Fibroblast of lung (primary cell): ENCODE results near the gene HLA-DQA2. TPM values are rescaled to one million over a fixed set of nuclear protein-coding genes. Genes with fewer than 3 reads are reported as not detected.

Experiments used
- DNase-seq, 2 donors: peaks; one replicate each; pipeline versions ENCODE4 v3.0.0 to v3.0.0-alpha.2; 2010; ENCODE audit warnings: low read depth in 2 of 2
- H2AFZ ChIP-seq: 2 replicates; pipeline ENCODE4 v1.5.1; 2012; ENCODE audit warnings: low read length, control low read depth, inconsistent platforms
- H3K27ac ChIP-seq: 2 replicates; pipeline ENCODE4 v1.5.1; 2011; ENCODE audit warnings: low read length, control low read depth; ENCODE audit not compliant: insufficient read depth
- H3K27me3 ChIP-seq: 2 replicates; pipeline ENCODE4 v1.5.1; 2011; ENCODE audit warnings: mild to moderate bottlenecking, low read length; ENCODE audit not compliant: control insufficient read depth, insufficient read depth
- H3K36me3 ChIP-seq: 2 replicates; pipeline ENCODE4 v1.5.1; 2011; ENCODE audit warnings: low read length; ENCODE audit not compliant: control insufficient read depth, insufficient read depth
- H3K4me1 ChIP-seq: 2 replicates; pipeline ENCODE4 v1.5.1; 2011; ENCODE audit warnings: low read length; ENCODE audit not compliant: control insufficient read depth, insufficient read depth; ENCODE audit errors: extremely low read depth
- H3K4me2 ChIP-seq: 2 replicates; pipeline ENCODE4 v1.5.1; 2011; ENCODE audit warnings: low read length, control low read depth; ENCODE audit not compliant: insufficient read depth; ENCODE audit errors: extremely low read depth
- H3K4me3 ChIP-seq, 4 experiments: fragments of 200-600 bp in 1 of 4; sonication (generic) in 1 of 4; replicated peaks in 1 of 4; 2 replicates each; pipeline ENCODE4 v1.5.1; 2011 to 2016; ENCODE audit warnings: low read length in 4 of 4, low read depth in 3 of 4, mild to moderate bottlenecking in 3 of 4, control low read depth in 2 of 4, inconsistent platforms in 1 of 4, mixed read lengths in 1 of 4; ENCODE audit not compliant: insufficient read depth in 1 of 4; ENCODE audit errors: control extremely low read depth in 1 of 4
- H3K79me2 ChIP-seq: 2 replicates; pipeline ENCODE4 v1.5.1; 2012; ENCODE audit warnings: mild to moderate bottlenecking, low read length, inconsistent platforms; ENCODE audit not compliant: control insufficient read depth, insufficient read depth
- H3K9ac ChIP-seq: 2 replicates; pipeline ENCODE4 v1.5.1; 2011; ENCODE audit warnings: mild to moderate bottlenecking, low read length, control low read depth; ENCODE audit not compliant: insufficient read depth
- H3K9me3 ChIP-seq: 2 replicates; pipeline ENCODE4 v1.5.1; 2012; ENCODE audit warnings: low read depth, low read length; ENCODE audit not compliant: control insufficient read depth, insufficient read depth
- H4K20me1 ChIP-seq: 2 replicates; pipeline ENCODE4 v1.5.1; 2011; ENCODE audit warnings: low read length; ENCODE audit not compliant: control insufficient read depth, insufficient read depth; ENCODE audit errors: extremely low read depth
- CTCF ChIP-seq, 2 donors: IDR thresholded peaks in 1 of 2; conservative IDR thresholded peaks in 1 of 2; 1 replicate in 1 of 2; 2 replicates in 1 of 2; pipeline ENCODE4 v1.5.1; 2011 to 2012; ENCODE audit warnings: low read length in 2 of 2, control low read depth in 1 of 2, inconsistent platforms in 1 of 2, low read depth in 1 of 2, mild to moderate bottlenecking in 1 of 2
- EZH2 ChIP-seq: IDR thresholded peaks from 2 replicates; pipeline ENCODE4 v1.5.1; 2012; ENCODE audit warnings: low read length, control low read depth, mild to moderate bottlenecking; ENCODE audit errors: missing control alignments
- polyA plus RNA-seq, 2 donors: library from polyadenylated mRNA; depleted of rRNA in 1 of 2; stranded (reverse) in 1 of 2; unstranded in 1 of 2; fragments of >200 nt; gene quantifications; 2 replicates each; pipeline ENCODE4 v1.2.1, GENCODE V29; 2011 to 2012; ENCODE audit warnings: missing spikeins in 1 of 2
- total RNA-seq: library from RNA; depleted of rRNA; stranded (reverse); fragments of >200 nt; gene quantifications from 2 replicates; pipeline ENCODE4 v1.2.1, GENCODE V29; 2014

Gene HLA-DQA2
- total and polyA plus RNA-seq, 2 donors (not counting 1 experiment from before 2014, with no cell fraction given): not detected

- no peaks in the 10 kb centered on the region for H4K20me1 ChIP-seq
- H3K79me2 ChIP-seq: no peaks in the 10 kb centered on the region
- H3K4me3 ChIP-seq: no peak overlapping the region
- H3K4me2 ChIP-seq: no peak overlapping the region
- no peaks in the 10 kb centered on the region for H3K27me3 ChIP-seq
- H3K9me3 ChIP-seq: no peaks in the 10 kb centered on the region
- H3K9ac ChIP-seq: no peak overlapping the region
- H2AFZ ChIP-seq: no peak overlapping the region
- peak; percentile 34 to 72 for DNase-seq
- no peak overlapping the region for H3K27ac ChIP-seq
- no peaks in the 10 kb centered on the region for H3K4me1 ChIP-seq
- H3K36me3 ChIP-seq: no peaks in the 10 kb centered on the region
- no peak for TF ChIP-seq EZH2
- peak; percentile 52 to 67 for TF ChIP-seq CTCF (conservative IDR thresholded peaks at IDR 0.05 in 1 of 2, IDR thresholded peaks at IDR 0.05 in 1 of 2; ENCODE audit: low read depth in 1 of 2, low read length in 2 of 2)
Observed at GRCh38 chr6:32785781-32786533, 44.8 kb downstream of the HLA-DQA2 start.

- no peak overlapping the region for H3K27ac ChIP-seq
- no peaks in the 10 kb centered on the region for H3K79me2 ChIP-seq
- no peaks in the 10 kb centered on the region for H3K9me3 ChIP-seq
- H4K20me1 ChIP-seq: no peaks in the 10 kb centered on the region
- peaks cover 7% of the 10 kb centered on the region for H3K27me3 ChIP-seq
- H3K9ac ChIP-seq: no peak overlapping the region
- H3K4me2 ChIP-seq: no peak overlapping the region
- no peaks in the 10 kb centered on the region for H3K36me3 ChIP-seq
- no peak overlapping the region for H3K4me3 ChIP-seq
- TF ChIP-seq CTCF (conservative IDR thresholded peaks at IDR 0.05 in 1 of 2, IDR thresholded peaks at IDR 0.05 in 1 of 2; ENCODE audit: low read depth in 1 of 2, low read length in 2 of 2): no peak
- TF ChIP-seq EZH2: no peak
- no peak overlapping the region for H2AFZ ChIP-seq
- H3K4me1 ChIP-seq: no peaks in the 10 kb centered on the region
- DNase-seq: no peak
Observed at GRCh38 chr6:32790306-32790705, 49.1 kb downstream of the HLA-DQA2 start.

DNA sequence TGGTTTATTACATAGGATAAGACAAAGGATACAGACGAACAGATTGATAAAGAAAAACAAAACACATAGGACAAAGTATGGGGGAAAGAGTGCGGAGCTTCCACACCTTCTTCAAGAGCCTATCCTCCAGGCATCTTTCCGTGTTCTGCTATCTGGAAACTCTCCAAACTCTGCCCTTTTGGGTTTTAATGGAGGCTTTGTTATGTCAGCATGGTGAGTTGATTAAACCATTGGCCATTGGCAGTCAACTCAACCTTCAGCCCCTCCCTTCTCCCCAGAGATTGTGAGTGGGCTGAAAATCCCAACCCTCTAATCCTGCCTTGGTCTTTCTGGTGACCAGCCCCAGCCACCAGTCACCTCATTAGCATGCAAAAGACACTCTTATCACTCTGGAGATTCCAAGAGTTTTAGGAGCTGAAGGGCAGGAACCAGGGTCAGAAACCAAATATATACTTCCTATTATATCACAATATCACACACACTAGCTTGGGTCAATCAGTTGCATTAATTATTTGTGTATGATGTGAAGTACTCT is 51.8 kb downstream of the HLA-DQA2 start:
- Histone ChIP-seq H3K36me3 (no peaks in the 10 kb centered on the region), H3K4me2 (no peak overlapping the region), H3K4me3 (no peak overlapping the region), H4K20me1 (no peaks in the 10 kb centered on the region), H3K27ac (no peak overlapping the region), H3K79me2 (no peaks in the 10 kb centered on the region), H3K4me1 (no peaks in the 10 kb centered on the region), H2AFZ (no peak overlapping the region), H3K9ac (no peak overlapping the region), H3K27me3 (peaks cover 14% of the 10 kb centered on the region), H3K9me3 (no peaks in the 10 kb centered on the region)
- TF ChIP-seq CTCF (conservative IDR thresholded peaks at IDR 0.05 in 1 of 2, IDR thresholded peaks at IDR 0.05 in 1 of 2; ENCODE audit: low read depth in 1 of 2, low read length in 2 of 2) (no peak), EZH2 (no peak)
- no peak for DNase-seq
